GM19438 (cell line): ENCODE results near the gene SPTB.

Source experiments
- ATAC-seq: cut with Tn5 transposase; IDR thresholded peaks from one replicate; pipeline ENCODE4 v1.9.1; 2021; ENCODE audit warnings: low read depth; ENCODE audit not compliant: unreplicated experiment

Gene SPTB

GRCh38 chr14:64757601-64758000, 122.1 kb downstream of the SPTB start:
- ATAC-seq = no peak

- no peak for ATAC-seq
These were observed 123.0 kb downstream of the SPTB start for GRCh38 chr14:64756712-64757111.

- no peak for ATAC-seq
These were observed 123.9 kb downstream of the SPTB start for GRCh38 chr14:64755781-64756221.

GRCh38 chr14:64754685-64755084, 125.0 kb downstream of the SPTB start:
- no peak for ATAC-seq

GRCh38 chr14:64753999-64754398, 125.7 kb downstream of the SPTB start:
- ATAC-seq = no peak

GRCh38 chr14:64753374-64753773, 126.3 kb downstream of the SPTB start:
- ATAC-seq = no peak

- no peak for ATAC-seq
These were observed 126.8 kb downstream of the SPTB start for GRCh38 chr14:64752909-64753308.

- no peak for ATAC-seq
These were observed 130.6 kb downstream of the SPTB start for GRCh38 chr14:64748995-64749714.

- ATAC-seq = no peak
These were observed 131.2 kb downstream of the SPTB start for GRCh38 chr14:64748521-64748920.

GRCh38 chr14:64747327-64747726, 132.4 kb downstream of the SPTB start:
- no peak for ATAC-seq

- ATAC-seq = no peak
These were observed 133.1 kb downstream of the SPTB start for GRCh38 chr14:64746298-64747250.

- no peak for ATAC-seq
These were observed 134.1 kb downstream of the SPTB start for GRCh38 chr14:64745511-64746091.

- no peak for ATAC-seq
These were observed 136.6 kb downstream of the SPTB start for GRCh38 chr14:64743061-64743460.

- no peak for ATAC-seq
These were observed 137.7 kb downstream of the SPTB start for GRCh38 chr14:64741961-64742360.

- no peak for ATAC-seq
These were observed 138.5 kb downstream of the SPTB start for GRCh38 chr14:64741200-64741599.

- no peak for ATAC-seq
These were observed 141.4 kb downstream of the SPTB start for GRCh38 chr14:64738281-64738804.

- ATAC-seq = no peak
These were observed 142.1 kb downstream of the SPTB start for GRCh38 chr14:64737391-64738280.

GRCh38 chr14:64736271-64737169, 143.2 kb downstream of the SPTB start:
- no peak for ATAC-seq

- no peak for ATAC-seq
These were observed 144.7 kb downstream of the SPTB start for GRCh38 chr14:64734990-64735389.
